GM18873 (cell line): Measurements from ENCODE around the gene INPP5B.
A peak's percentile ranks its signal among the peaks of the same experiment; 100 is the strongest.

Experiments
- ATAC-seq: cut with Tn5 transposase; IDR thresholded peaks from one replicate; pipeline ENCODE4 v1.9.1; 2021; ENCODE audit warnings: mild to moderate bottlenecking, moderate library complexity, moderate number of reproducible peaks; ENCODE audit not compliant: unreplicated experiment, low FRiP score

Gene INPP5B

GRCh38 chr1:37879865-37880264, 67.0 kb downstream of the INPP5B start:
- ATAC-seq, result no peak

- no peak for ATAC-seq
These were observed 68.8 kb downstream of the INPP5B start for GRCh38 chr1:37878071-37878470.

DNA sequence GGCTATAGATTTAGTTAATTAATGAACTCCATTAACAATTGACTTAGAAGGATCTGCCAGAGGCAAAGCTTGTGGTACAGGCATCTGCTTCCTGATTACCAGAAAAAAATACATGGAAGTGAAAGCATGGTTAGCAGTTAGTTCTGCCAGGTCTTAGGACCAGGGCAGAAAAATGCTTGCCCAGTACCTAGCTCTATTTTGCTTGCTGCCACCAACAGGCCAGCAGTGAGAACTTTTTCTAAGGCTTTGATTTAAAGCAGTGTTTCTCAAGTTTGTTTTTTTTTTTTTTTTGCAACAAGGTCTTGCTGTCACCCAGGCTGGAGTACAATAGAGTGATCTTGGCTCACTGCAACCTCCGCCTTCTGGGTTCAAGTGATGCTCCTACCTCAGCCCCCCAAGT, 71.0 kb downstream of the INPP5B start:
- ATAC-seq, result no peak

DNA sequence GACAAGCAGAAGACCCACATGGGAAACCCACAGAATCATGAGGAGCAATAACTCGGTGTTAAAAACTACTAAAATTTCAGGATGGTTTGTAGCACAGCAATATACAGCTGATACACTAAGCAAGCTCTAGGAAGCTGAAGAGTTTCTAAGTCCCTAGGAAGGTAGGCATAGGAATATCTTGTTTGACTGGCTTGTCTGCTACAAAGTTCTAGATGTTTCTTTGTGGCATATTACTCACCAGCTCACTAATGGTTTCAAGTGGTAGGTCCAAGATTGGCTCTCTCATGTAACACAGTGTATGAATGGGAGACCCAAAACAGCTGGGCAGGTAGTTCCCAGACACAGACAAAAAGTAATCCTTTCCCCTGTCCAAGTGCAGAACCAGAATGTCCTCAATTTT, 74.2 kb downstream of the INPP5B start:
- no peak for ATAC-seq

GRCh38 chr1:37868466-37868865, 78.4 kb downstream of the INPP5B start:
- ATAC-seq, result no peak

- no peak for ATAC-seq
These were observed 79.1 kb downstream of the INPP5B start for GRCh38 chr1:37867784-37868183.

- no peak for ATAC-seq
These were observed 80.4 kb downstream of the INPP5B start for GRCh38 chr1:37866491-37866890.

- no peak for ATAC-seq
These were observed 81.3 kb downstream of the INPP5B start for GRCh38 chr1:37865348-37866120.

DNA sequence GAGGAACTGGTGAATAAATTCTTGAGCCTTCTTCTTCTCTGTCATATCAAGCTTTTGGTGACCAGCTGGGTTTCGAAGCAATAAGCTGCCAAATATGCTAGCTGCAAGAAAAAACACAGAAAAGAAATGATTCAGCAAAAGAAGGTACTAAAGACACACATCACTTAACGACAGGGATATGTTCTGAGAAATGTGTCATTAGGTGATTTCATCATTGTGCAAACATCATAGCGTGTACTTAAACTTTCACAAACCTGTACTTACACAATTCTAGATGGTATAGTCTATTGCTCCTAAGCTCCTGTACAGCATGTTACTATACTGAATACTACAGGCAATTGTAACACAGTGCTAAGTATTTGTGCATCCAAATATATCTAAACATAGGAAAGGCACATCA, 84.5 kb downstream of the INPP5B start:
- no peak for ATAC-seq

GRCh38 chr1:37861151-37861550, 85.7 kb downstream of the INPP5B start:
- no peak for ATAC-seq

GRCh38 chr1:37860346-37860666, 86.5 kb downstream of the INPP5B start:
- ATAC-seq, result no peak

- ATAC-seq, result peak; percentile 81
These were observed 87.1 kb downstream of the INPP5B start, which contains the start of gene MTF1 for GRCh38 chr1:37859507-37860345. MTF1 (minus strand) TSS chr1:37859592; CDS start chr1:37857658, 1,934 bp downstream.

DNA sequence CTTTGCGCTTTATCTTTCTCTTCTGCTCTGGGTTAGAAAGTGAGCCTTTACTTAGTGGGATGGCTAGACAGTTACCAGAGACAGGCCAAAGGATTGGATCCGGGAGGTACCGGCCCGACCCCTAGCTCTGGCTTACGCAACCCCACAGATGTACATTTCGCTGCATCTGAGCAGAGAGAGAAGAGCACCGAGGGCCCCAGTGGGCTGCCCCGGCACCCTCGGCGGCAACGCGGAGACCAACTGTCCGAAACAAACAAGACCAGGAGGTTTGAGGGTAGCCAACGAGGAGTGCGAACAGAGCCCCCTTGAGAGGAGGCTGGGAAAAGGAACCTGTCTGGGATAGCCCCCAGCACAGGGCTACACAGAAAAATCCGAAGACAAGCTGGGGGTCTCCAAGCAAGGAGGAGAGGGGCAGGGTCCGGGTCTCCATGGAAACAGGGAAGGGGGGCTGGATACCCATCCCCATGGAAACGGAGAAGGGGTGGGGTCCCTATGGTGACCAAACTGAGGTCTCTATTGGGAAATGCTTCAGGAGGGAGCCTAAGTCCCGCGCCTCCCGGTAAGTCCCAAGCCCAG, 87.8 kb downstream of the INPP5B start:
- no peak for ATAC-seq

GRCh38 chr1:37854406-37854805, 92.4 kb downstream of the INPP5B start:
- ATAC-seq, result no peak

GRCh38 chr1:37853157-37853556, 93.7 kb downstream of the INPP5B start:
- ATAC-seq, result no peak

DNA sequence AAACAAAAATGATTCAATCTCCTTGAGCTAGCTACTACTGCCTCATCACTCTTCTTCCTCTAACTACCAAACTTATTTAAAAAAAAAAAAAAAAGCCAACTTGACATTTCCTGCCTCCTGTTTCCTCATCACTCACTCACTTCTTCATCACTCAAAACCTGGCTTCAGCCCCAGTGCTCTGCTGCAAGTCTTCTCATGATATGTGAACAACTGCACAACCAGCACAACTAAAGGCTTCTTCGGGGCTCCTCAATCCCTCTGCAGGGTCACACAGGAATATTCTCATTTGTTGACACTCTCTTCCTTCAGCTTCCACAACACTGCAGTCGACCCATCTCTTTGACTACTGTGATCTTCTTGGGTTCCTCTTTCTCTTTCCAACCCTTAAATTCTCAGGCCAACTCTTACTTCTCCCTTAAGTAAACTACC, 95.1 kb downstream of the INPP5B start:
- no peak for ATAC-seq

GRCh38 chr1:37851262-37851661, 95.6 kb downstream of the INPP5B start:
- no peak for ATAC-seq

- no peak for ATAC-seq
These were observed 96.4 kb downstream of the INPP5B start for GRCh38 chr1:37850352-37850955.

- ATAC-seq, result no peak
These were observed 97.4 kb downstream of the INPP5B start for GRCh38 chr1:37849480-37849879.

- ATAC-seq, result no peak
These were observed 100.1 kb downstream of the INPP5B start for GRCh38 chr1:37846647-37847339.
